K562 (cell line): ENCODE results near the gene DENND2A.

Experiments used
- ARNT ChIP-seq, 2 experiments: fragments of 450-650 bp; IDR thresholded peaks; 2 replicates each; pipeline ENCODE4 v1.6.1; 2016; ENCODE audit warnings: mild to moderate bottlenecking in 1 of 2
- ATF3 ChIP-seq, 2 experiments: fragments of 450-650 bp in 1 of 2; sonication (generic) in 1 of 2; formaldehyde crosslinking in 1 of 2; IDR thresholded peaks in 1 of 2; conservative IDR thresholded peaks in 1 of 2; 2 replicates each; pipeline versions ENCODE4 v1.6.1 to v1.8.1; 2016 to 2023; ENCODE audit warnings: mild to moderate bottlenecking in 2 of 2, moderate library complexity in 2 of 2, inconsistent platforms in 1 of 2, missing genetic modification reagents in 1 of 2
- BRF1 ChIP-seq: IDR thresholded peaks from 3 replicates; pipeline ENCODE4 v1.6.1; 2011; ENCODE audit warnings: borderline replicate concordance, mild to moderate bottlenecking; ENCODE audit not compliant: insufficient read length; ENCODE audit errors: extremely low read depth
- HNRNPH1 ChIP-seq: fragments of 200-400 bp; formaldehyde crosslinking; optimal IDR thresholded peaks from 2 replicates; pipeline ENCODE3; 2017; ENCODE audit warnings: low read depth, mild to moderate bottlenecking, low read length, moderate library complexity
- NRF1 ChIP-seq, 2 experiments: fragments of 450-650 bp; IDR thresholded peaks in 1 of 2; conservative IDR thresholded peaks in 1 of 2; 2 replicates each; pipeline ENCODE4 v1.6.1; 2014; ENCODE audit warnings: mild to moderate bottlenecking in 2 of 2

- TF ChIP-seq ARNT (IDR thresholded peaks at IDR 0.05) (no peak), ATF3 (IDR thresholded peaks at IDR 0.05) (no peak), ATF3 (CRISPR knock-in tag; conservative IDR thresholded peaks at IDR 0.05) (no peak), HNRNPH1 (no peak), NRF1 (conservative IDR thresholded peaks at IDR 0.05 in 1 of 2, IDR thresholded peaks at IDR 0.05 in 1 of 2) (no peak), BRF1 (no peak)
Measured at GRCh38 chr7:140635816-140636215, 4.8 kb downstream of the DENND2A start.
